Panc1 (cell line): ENCODE measurements around the gene PIGL.

ENCODE experiments used
- POLR2AphosphoS5 ChIP-seq: IDR thresholded peaks from 2 replicates; pipeline ENCODE4 v1.6.1; 2012; ENCODE audit warnings: mild to moderate bottlenecking, low read depth, low read length, moderate library complexity
- SIN3A ChIP-seq: IDR thresholded peaks from 2 replicates; pipeline ENCODE4 v1.6.1; 2012; ENCODE audit warnings: low read depth, mild to moderate bottlenecking, low read length, moderate library complexity, borderline replicate concordance; ENCODE audit not compliant: insufficient read depth
- TF ChIP-seq, protein P1 (sequence below): fragments of 450-650 bp; IDR thresholded peaks from 2 replicates; pipeline ENCODE4 v1.5.1; 2017; ENCODE audit warnings: mild to moderate bottlenecking
- TF ChIP-seq, protein P2 (sequence below), 2 experiments: IDR thresholded peaks; 2 replicates each; pipeline ENCODE4 v1.6.1; 2011 to 2012; ENCODE audit warnings: low read depth in 2 of 2, control low read depth in 1 of 2, low read length in 1 of 2, mild to moderate bottlenecking in 1 of 2, moderate library complexity in 1 of 2; ENCODE audit not compliant: insufficient read depth in 1 of 2

DNA sequence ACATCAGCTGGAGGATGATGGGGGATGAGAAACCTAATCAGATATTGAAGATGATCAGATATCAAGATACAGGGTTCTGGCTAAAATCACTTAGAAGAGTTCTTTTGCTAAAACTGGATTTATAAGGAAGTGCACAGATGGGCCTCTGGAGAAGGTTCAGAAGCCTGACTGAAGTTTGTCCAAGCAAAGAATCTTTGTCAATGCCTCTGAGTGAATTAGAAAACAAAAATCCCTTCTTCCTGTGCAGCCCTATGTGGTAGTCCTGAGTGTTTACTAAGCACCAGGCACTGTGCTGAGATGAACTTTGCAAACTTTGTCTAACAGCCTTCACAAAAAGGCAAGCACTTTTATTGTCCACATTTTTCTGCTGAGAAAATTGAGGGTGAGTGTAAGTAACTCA is 147.6 kb downstream of the PIGL start:
- no peak for TF ChIP-seq POLR2AphosphoS5
- TF ChIP-seq, protein P1, sequence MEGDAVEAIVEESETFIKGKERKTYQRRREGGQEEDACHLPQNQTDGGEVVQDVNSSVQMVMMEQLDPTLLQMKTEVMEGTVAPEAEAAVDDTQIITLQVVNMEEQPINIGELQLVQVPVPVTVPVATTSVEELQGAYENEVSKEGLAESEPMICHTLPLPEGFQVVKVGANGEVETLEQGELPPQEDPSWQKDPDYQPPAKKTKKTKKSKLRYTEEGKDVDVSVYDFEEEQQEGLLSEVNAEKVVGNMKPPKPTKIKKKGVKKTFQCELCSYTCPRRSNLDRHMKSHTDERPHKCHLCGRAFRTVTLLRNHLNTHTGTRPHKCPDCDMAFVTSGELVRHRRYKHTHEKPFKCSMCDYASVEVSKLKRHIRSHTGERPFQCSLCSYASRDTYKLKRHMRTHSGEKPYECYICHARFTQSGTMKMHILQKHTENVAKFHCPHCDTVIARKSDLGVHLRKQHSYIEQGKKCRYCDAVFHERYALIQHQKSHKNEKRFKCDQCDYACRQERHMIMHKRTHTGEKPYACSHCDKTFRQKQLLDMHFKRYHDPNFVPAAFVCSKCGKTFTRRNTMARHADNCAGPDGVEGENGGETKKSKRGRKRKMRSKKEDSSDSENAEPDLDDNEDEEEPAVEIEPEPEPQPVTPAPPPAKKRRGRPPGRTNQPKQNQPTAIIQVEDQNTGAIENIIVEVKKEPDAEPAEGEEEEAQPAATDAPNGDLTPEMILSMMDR = no peak
- TF ChIP-seq, protein P2, sequence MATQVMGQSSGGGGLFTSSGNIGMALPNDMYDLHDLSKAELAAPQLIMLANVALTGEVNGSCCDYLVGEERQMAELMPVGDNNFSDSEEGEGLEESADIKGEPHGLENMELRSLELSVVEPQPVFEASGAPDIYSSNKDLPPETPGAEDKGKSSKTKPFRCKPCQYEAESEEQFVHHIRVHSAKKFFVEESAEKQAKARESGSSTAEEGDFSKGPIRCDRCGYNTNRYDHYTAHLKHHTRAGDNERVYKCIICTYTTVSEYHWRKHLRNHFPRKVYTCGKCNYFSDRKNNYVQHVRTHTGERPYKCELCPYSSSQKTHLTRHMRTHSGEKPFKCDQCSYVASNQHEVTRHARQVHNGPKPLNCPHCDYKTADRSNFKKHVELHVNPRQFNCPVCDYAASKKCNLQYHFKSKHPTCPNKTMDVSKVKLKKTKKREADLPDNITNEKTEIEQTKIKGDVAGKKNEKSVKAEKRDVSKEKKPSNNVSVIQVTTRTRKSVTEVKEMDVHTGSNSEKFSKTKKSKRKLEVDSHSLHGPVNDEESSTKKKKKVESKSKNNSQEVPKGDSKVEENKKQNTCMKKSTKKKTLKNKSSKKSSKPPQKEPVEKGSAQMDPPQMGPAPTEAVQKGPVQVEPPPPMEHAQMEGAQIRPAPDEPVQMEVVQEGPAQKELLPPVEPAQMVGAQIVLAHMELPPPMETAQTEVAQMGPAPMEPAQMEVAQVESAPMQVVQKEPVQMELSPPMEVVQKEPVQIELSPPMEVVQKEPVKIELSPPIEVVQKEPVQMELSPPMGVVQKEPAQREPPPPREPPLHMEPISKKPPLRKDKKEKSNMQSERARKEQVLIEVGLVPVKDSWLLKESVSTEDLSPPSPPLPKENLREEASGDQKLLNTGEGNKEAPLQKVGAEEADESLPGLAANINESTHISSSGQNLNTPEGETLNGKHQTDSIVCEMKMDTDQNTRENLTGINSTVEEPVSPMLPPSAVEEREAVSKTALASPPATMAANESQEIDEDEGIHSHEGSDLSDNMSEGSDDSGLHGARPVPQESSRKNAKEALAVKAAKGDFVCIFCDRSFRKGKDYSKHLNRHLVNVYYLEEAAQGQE (IDR thresholded peaks at IDR 0.05; ENCODE audit: insufficient read depth in 1 of 2, low read depth in 2 of 2, low read length in 1 of 2) = no peak
- TF ChIP-seq SIN3A = no peak
